Stimulated activated CD4-positive, alpha-beta T cell treated with anti-CD3 and anti-CD28 coated beads, Interleukin-2, amount 100 ng/mL, for 48 hours (primary cell): Measurements from ENCODE around the gene P2RX6.
"Not testable (repeated sequence)": the region's sequence is repeated elsewhere in the genome, so short reads cannot be mapped to it uniquely, and the experiment has no call there.

Source experiments
- DNase-seq, 2 donors: peaks; one replicate each; pipeline ENCODE4 v3.0.0-alpha.2; 2020

Gene P2RX6

DNA sequence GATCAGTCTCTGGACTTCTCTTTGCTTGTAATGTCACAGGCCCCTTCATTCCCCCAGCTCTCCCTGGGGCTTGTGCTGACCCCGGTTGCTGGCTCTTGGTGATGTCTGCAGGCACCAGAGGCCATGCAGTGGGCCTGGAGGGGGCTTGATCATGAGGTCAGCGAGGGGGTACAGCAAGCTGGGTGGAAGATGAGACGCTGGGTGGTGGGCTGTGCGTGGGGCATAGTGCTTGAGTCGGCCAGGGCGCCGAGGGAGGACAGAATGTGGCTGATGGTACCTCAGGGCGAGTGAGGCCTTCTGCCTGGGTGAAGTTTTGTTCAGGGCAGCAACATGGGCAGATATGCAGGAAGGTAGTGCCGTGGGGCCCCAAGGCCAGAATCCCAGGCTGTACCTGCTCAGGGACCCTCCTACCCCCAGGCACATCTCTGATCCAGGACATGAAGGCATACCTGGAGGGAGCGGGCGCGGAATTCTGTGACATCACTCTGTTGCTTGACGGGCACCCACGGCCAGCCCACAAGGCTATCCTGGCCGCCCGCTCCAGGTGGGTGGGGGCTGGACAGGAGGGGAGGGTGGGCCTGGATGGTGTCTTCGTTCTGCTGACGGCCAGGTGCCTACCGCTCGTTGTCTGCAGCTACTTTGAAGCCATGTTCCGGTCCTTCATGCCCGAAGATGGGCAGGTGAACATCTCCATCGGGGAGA lies 19.5 kb upstream of the P2RX6 start:
- no peak for DNase-seq

- no peak for DNase-seq
These were observed 18.9 kb upstream of the P2RX6 start for GRCh38 chr22:20996031-20996410.

- DNase-seq = no peak
These were observed 18.1 kb upstream of the P2RX6 start for GRCh38 chr22:20996598-20997535.

GRCh38 chr22:20997536-20998257 lies 17.3 kb upstream of the P2RX6 start:
- DNase-seq = no peak

GRCh38 chr22:20998411-20999336 lies 16.3 kb upstream of the P2RX6 start:
- no peak for DNase-seq

DNA sequence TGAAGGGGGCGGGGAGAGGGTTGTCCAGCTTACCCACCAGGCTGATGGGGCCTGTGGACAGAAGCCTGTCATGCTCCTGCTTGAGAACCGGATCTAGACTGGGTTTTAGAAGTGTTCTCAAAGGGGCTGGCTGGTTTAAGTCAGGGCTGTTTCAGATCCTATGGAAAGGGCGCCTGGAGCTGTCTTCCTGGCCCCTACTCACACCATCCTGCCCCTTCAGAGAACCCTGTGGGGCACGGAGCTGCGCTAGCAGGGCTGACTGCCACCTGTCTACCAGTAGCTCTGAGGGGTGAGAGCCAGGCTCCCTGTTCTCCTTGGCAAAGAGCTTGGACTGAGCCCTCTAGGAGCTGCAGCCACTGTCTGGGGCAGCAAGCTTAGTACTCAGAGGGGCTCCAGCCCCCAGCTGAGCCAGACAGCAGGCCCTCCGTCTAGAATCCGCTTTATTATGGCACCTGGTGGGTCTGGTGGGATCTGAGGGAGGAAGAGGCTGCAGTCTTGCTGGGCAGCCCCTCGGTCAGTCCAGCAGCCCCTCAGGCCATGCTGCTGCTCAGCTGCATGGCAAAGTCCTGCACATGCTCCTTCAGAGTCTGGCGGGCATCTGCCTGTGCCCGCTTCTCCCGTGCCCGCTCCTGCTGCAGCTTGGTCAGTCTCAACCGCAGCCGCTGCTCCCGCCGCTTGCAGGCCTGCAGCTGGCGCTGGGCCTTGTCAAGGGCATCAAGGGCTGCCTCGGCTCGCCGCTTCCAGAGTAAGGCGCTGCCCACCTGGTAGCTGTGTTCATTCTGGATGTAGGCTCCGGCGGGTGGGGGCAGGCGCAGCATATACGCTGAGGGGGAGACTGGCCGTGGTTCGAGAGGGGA lies 15.4 kb upstream of the P2RX6 start:
- DNase-seq = no peak

GRCh38 chr22:21000207-21000986 lies 14.6 kb upstream of the P2RX6 start:
- no peak for DNase-seq

DNA sequence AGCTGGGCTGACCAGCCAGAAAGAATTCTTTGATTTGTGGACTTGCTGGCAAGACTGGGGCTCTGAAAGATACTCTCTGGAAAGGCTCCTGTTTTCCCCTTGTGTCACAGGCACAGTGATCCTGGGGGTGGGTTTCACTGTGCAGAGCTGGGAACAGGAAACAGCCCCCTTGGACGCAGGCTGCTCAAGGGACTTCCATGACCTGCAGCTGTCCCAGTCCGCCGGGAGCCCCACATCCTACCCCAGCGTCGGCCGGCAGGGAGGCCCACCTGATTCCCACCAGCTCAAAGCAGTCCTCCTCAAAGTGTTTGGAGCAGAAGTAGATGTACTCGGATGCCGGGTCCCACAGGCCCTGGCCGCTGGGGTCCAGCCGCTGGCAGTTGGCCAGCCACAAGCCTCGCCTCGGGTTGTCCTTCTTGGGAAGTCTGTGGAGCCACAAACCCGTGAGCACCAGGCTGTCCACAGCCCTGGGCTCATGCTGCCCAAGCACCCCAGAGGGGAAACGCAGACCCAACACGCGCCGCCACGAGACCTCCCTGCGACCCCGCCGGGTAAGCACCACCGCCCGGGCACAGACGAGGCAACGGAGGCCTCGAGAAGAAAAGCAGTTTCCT lies 13.9 kb upstream of the P2RX6 start:
- DNase-seq = no peak

- DNase-seq = peak; percentile 91 to 93
These were observed 13.2 kb upstream of the P2RX6 start, which contains the start of gene THAP7 for GRCh38 chr22:21001601-21002325. Gene THAP7, minus strand, starts transcription at chr22:21002118. Its CDS starts 207 bp downstream, at chr22:21001911.

- DNase-seq = no peak
These were observed 11.2 kb upstream of the P2RX6 start for GRCh38 chr22:21003782-21004181.

DNA sequence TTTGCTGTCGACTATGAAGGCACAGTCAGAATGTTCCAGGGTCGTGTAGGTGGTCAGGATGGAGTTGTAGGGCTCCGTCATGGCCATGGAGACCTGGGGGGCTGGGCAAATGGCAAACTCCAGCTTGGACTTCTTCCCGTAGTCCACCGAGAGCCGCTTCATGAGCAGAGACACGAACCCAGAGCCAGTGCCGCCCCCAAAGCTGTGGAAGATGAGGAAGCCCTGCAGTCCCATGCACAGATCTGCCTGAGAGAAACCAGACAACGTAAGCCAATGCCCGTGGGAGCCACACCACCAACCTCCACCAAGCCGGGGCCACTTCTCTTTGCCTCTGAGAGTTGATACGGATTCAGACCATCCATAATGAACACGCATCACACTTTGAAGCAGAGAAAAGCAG lies 5.8 kb upstream of the P2RX6 start:
- not testable (repeated sequence) for DNase-seq

- no peak for DNase-seq
These were observed 5.1 kb upstream of the P2RX6 start for GRCh38 chr22:21009638-21010425.

GRCh38 chr22:21010426-21011113 lies 4.4 kb upstream of the P2RX6 start:
- no peak for DNase-seq

GRCh38 chr22:21012446-21013407 lies 2.2 kb upstream of the P2RX6 start:
- no peak for DNase-seq

DNA sequence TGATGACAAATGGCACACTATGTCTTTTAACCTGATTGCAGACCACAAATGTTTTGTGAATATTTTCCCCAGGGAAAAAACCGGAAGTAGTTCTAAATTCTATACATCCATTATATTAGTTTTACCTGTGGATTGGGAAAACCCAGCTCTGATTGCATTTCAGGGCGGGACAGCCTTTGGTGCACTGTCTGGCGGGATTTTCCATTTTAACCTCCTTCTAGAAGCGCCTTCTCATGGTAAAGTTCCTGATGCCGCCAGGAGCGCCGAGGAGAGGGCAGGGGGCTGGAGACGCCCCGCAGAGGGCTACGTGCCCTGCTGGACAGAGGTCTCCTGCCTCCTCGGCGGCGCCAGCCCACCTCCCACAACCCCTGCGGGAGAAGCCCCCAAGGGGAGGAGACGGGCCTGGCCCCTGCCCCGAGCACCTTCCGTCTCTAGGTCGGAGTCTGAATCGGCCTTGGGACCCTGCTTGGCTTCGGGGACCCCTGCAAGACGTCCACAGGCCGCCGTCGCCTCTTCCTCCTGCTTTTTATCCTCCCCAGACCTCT lies 1.2 kb upstream of the P2RX6 start:
- no peak for DNase-seq

DNA sequence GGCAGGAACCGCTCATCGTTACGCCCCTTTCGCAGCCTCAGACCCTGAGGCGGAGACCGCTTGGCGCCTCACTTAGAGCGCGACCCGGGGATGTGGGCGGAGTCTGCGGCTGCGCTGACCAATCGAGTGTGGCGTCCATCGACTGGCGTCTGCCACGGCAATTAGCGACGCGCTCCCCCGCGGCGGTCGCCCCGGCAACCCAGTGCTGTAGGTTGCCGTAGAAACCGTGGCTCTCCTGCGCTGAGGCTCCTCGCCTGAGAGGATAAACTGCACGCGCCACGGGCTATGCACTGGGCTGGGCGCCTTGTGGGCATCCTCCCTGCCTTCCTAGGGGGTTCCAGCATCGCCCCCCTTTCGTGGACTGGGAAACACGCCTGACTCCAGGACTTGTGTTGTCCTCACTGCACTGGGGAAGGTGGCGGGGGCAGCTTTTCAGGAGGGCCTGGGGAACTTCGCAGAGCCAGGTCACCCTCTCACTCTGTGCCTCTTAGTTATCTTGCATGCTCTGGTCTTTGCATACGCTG lies 701 bp upstream of the P2RX6 start:
- peak; percentile 79 to 80 for DNase-seq
